ENCODE data around the gene ITPR1. TPM values are rescaled to one million over a fixed set of nuclear protein-coding genes. Genes with fewer than 3 reads are reported as not detected.
A peak's percentile ranks its signal among the peaks of the same experiment; 100 is the strongest.

The ITPR1 gene
- polyA plus RNA-seq, 3 donors: 48.6 to 58.8 (median 53.2) TPM

GRCh38 chr3:4849136-4849535 lies 356.0 kb downstream of the ITPR1 start:
- no peak for DNase-seq

GRCh38 chr3:4849739-4850138 lies 356.6 kb downstream of the ITPR1 start:
- DNase-seq: no peak

GRCh38 chr3:4850211-4850927 lies 357.2 kb downstream of the ITPR1 start:
- DNase-seq: no peak

DNA sequence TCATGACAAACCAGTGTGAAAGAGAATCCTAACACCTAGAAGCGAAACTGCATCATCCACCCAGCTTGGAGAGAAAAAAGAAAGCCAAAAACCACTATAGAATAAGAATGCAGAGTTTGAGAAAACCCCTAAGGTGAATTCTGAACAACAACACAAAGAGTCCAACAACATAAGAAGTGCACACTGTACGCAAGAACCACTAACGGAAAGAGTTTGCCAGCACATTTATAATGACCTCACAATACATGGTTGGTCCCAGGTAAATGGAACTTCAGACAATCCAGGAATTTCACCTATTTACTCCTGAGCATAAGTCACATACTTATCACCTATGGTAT lies 357.7 kb downstream of the ITPR1 start:
- no peak for DNase-seq

GRCh38 chr3:4852780-4853748 lies 359.9 kb downstream of the ITPR1 start:
- DNase-seq: no peak

DNA sequence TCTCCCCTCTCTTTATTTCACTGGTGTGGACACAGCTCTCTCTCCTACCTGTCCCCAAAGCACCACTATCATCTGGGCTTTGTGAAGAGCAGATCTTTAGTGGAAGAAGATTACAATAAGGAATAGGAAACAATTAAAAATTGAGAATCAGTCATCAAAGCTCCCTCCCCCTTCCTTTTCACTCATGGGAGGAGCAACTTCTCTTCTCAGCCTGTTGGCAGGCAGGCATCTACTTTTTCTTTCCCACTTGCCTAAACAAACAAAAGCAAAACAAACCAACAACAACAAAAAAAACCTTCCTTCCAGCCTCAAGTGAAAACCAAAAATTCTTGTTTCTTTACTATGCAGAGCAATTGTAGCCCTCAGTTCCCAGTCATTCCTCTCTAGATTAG lies 360.6 kb downstream of the ITPR1 start:
- no peak for DNase-seq

- DNase-seq: no peak
Observed at GRCh38 chr3:4855676-4856075, 362.5 kb downstream of the ITPR1 start.

- DNase-seq: no peak
Observed at GRCh38 chr3:4856136-4856535, 363.0 kb downstream of the ITPR1 start.

DNA sequence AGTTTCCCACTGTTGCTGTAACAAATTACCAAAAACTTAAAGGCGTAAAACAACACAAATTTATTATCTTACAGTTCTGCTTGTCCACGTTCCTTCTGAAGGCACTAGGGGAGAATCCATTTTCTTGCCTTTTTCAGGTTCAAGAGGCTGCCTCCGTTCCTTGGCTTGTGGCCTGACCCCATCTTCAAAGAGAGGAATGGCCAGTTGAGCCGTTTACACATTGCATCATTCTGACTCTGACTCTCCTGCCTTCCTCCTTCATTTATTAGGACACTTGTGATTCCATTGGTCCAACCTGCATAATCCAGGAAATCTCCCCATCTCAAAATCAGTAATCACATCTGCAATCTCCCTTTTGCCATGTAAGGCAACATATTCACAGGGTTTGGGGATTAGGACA lies 363.4 kb downstream of the ITPR1 start:
- DNase-seq: no peak

DNA sequence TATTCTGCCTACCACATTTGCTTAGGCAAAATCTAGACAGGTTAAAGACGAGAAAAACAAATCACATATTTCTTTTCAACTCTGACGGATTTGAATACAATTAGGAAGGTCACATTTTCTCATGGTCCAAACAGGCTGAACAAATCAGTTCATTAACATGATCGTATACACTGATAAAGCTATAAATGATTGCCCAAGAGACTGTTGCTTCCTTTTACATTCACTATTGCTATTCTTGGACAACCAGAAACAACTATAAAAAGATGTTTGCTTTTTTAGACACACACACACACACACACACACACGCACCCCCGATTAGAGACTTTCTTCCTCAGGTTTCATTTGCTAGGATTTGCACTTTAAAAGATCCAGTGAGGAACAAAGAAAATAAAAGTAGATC lies 363.8 kb downstream of the ITPR1 start:
- DNase-seq: peak; percentile 16

DNA sequence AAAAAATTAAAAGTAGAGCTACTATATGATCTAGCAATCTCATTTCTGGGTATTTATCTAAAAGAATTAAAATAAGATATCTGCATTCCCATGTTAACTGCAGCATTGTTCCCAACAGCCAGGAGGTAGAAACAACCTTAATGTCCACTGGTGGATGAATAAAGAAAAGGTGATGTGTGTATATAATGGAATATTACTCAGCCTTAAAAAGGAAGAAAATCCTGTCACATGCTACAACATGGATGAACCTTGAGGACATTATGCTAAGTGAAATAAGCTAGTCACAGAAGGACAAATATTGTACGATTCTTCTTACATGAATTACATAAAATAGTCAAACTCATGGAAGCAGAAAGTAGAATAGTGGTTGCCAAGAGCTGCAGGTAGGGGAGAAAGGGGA lies 366.6 kb downstream of the ITPR1 start:
- no peak for DNase-seq

GRCh38 chr3:4862973-4863372 lies 369.8 kb downstream of the ITPR1 start:
- DNase-seq: no peak

DNA sequence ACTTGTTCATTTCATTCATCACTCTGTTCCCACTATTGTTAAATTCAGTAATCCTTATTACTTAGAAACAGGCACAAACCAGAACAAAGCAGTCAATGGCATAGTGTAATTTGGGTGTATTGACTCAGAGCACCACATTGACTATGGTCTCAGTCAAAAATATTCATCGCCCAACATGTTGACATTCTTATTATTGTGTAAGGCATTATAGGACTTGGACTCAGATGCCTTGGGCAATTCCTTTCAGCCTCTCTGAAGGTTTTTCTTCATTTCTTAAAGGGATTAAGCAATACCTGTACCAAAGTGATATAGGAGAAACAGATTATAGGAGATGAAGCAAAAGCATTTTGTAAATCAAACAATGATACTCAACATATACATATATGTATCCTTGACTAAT lies 371.4 kb downstream of the ITPR1 start:
- no peak for DNase-seq

DNA sequence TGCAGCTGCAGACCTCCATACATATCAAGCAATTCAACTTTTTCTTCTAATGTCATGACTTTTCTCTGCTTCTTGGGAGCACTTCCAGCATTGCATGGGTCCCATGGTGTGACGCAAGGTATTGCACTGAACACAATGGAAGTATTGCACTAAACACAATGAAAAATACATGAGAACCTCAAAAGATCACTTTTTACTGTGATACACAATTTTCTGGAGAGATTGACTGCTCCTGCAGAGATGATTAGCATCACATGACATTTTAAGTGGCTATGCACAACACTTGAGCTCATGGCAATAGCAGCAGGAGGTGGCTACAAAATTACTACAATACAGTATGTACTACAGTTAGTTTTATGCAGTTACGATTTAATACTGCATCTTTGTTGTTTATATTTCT lies 372.6 kb downstream of the ITPR1 start:
- DNase-seq: no peak

- peak; percentile 15 for DNase-seq
Observed at GRCh38 chr3:4866866-4867265, 373.7 kb downstream of the ITPR1 start.

GRCh38 chr3:4877173-4877787 lies 384.1 kb downstream of the ITPR1 start:
- DNase-seq: no peak

DNA sequence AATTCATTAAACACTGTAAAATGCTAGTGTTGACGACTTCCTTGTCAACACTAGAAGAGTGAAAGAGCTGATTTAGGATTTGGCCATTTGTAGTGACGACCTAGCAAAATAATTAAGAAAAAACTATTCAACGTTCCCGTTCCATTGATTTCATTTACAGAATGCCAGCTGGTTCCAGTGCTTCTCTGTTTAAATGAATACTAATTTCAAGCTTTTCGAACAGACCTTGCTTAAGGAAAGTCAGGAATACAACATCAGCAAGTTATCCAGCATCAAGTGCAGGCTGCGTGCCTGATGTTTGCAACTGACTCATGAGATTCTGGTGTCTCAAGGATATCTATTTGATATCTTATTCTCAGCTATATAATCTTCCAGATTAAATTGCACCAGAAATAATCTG lies 387.7 kb downstream of the ITPR1 start:
- no peak for DNase-seq

DNA sequence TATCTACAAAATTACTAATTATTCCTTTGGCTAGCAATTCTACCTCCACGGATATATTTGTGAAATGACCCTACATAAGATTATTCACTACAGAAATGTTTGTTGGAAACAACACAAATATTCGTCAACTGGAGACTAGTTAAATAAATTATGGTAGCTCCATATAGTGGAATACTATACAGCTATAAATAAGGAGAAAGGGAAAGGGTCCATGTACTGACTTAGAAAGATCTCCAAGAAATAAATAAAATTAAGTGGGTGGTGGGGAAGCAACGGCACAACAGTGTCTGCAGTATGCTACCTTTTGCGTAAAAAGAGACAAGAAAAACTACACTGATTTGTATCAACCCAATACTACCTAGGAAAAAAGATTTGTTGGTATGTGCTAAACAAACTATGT lies 389.4 kb downstream of the ITPR1 start:
- DNase-seq: no peak

DNA sequence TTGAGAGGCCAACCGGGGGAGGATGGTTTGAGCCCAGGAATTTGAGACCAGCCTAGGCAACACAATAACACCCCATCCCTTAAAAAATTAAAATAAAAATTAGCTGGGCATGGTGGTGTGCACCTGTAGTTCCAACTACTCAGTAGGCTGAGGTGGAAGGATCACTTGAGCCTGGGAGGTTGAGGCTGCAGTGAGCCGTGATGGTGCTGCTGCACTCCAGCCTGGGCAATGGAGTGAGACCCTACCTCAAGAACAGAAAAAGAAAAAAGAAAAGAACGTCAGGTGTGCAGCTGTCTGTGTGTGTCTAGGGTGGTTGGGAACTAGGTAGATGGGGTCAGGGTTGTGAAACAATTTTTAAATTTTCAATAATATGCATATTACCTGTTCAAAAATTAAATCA lies 389.9 kb downstream of the ITPR1 start:
- no peak for DNase-seq

- DNase-seq: no peak
Observed at GRCh38 chr3:4884888-4885287, 391.7 kb downstream of the ITPR1 start.

- DNase-seq: no peak
Observed at GRCh38 chr3:4885316-4885715, 392.2 kb downstream of the ITPR1 start.

GRCh38 chr3:4886448-4886847 lies 393.3 kb downstream of the ITPR1 start:
- no peak for DNase-seq

- no peak for DNase-seq
Observed at GRCh38 chr3:4887177-4887576, 394.0 kb downstream of the ITPR1 start.
